ENCODE results near the gene TNFRSF19.
A peak's percentile ranks its signal among the peaks of the same experiment; 100 is the strongest.

Gene TNFRSF19

GRCh38 chr13:23557043-23557442 lies 13.2 kb upstream of the TNFRSF19 start:
- DNase-seq (ENCODE audit: insufficient read length, low spot score) (no peak), FAIRE-seq (no peak)
- no peak for TF ChIP-seq POLR2A (IDR thresholded peaks at IDR 0.05; ENCODE audit: low read depth, low read length)

GRCh38 chr13:23557733-23558132 lies 12.5 kb upstream of the TNFRSF19 start:
- FAIRE-seq (no peak), DNase-seq (ENCODE audit: insufficient read length, low spot score) (no peak)
- TF ChIP-seq POLR2A (IDR thresholded peaks at IDR 0.05; ENCODE audit: low read depth, low read length): no peak

GRCh38 chr13:23558675-23559536 lies 11.3 kb upstream of the TNFRSF19 start:
- FAIRE-seq (no peak), DNase-seq (ENCODE audit: insufficient read length, low spot score) (peak; percentile 44)
- TF ChIP-seq POLR2A (IDR thresholded peaks at IDR 0.05; ENCODE audit: low read depth, low read length): no peak

- no peak for DNase-seq (ENCODE audit: insufficient read length, low spot score)
- no peak for FAIRE-seq
- TF ChIP-seq POLR2A (IDR thresholded peaks at IDR 0.05; ENCODE audit: low read depth, low read length): no peak
Measured at GRCh38 chr13:23560571-23561089, 9.6 kb upstream of the TNFRSF19 start.

- no peak for FAIRE-seq
- DNase-seq (ENCODE audit: insufficient read length, low spot score): no peak
Measured at GRCh38 chr13:23561261-23561660, 9.0 kb upstream of the TNFRSF19 start.

GRCh38 chr13:23563085-23563845 lies 6.9 kb upstream of the TNFRSF19 start:
- FAIRE-seq: no peak
- no peak for TF ChIP-seq POLR2A (IDR thresholded peaks at IDR 0.05; ENCODE audit: low read depth, low read length)
- DNase-seq (ENCODE audit: insufficient read length, low spot score): no peak

More at GRCh38 chr13:23561261-23561660, 9.0 kb upstream of the TNFRSF19 start:
- TF ChIP-seq POLR2A (IDR thresholded peaks at IDR 0.05; ENCODE audit: low read depth, low read length): no peak

GRCh38 chr13:23567906-23568460 lies 2.2 kb upstream of the TNFRSF19 start:
- TF ChIP-seq POLR2A (IDR thresholded peaks at IDR 0.05; ENCODE audit: low read depth, low read length): no peak
- FAIRE-seq (no peak), DNase-seq (ENCODE audit: insufficient read length, low spot score) (no peak)

GRCh38 chr13:23570921-23571315 lies 706 bp downstream of the TNFRSF19 start:
- no peak for FAIRE-seq
- no peak for DNase-seq (ENCODE audit: insufficient read length, low spot score)
- no peak for TF ChIP-seq POLR2A (IDR thresholded peaks at IDR 0.05; ENCODE audit: low read depth, low read length)

GRCh38 chr13:23571431-23571830 lies 1.2 kb downstream of the TNFRSF19 start:
- no peak for DNase-seq (ENCODE audit: insufficient read length, low spot score)
- FAIRE-seq: no peak
- no peak for TF ChIP-seq POLR2A (IDR thresholded peaks at IDR 0.05; ENCODE audit: low read depth, low read length)

GRCh38 chr13:23572836-23573235 lies 2.6 kb downstream of the TNFRSF19 start:
- DNase-seq (ENCODE audit: insufficient read length, low spot score) (no peak), FAIRE-seq (no peak)
- no peak for TF ChIP-seq POLR2A (IDR thresholded peaks at IDR 0.05; ENCODE audit: low read depth, low read length)

GRCh38 chr13:23574421-23575145 lies 4.4 kb downstream of the TNFRSF19 start:
- TF ChIP-seq POLR2A (IDR thresholded peaks at IDR 0.05; ENCODE audit: low read depth, low read length): no peak
- DNase-seq (ENCODE audit: insufficient read length, low spot score): no peak
- no peak for FAIRE-seq

GRCh38 chr13:23575632-23576031 lies 5.4 kb downstream of the TNFRSF19 start:
- FAIRE-seq: no peak

GRCh38 chr13:23578411-23579071 lies 8.3 kb downstream of the TNFRSF19 start:
- FAIRE-seq (no peak), DNase-seq (ENCODE audit: insufficient read length, low spot score) (peak; percentile 30)
- no peak for TF ChIP-seq POLR2A (IDR thresholded peaks at IDR 0.05; ENCODE audit: low read depth, low read length)

More at GRCh38 chr13:23575632-23576031, 5.4 kb downstream of the TNFRSF19 start:
- DNase-seq (ENCODE audit: insufficient read length, low spot score): no peak
- TF ChIP-seq POLR2A (IDR thresholded peaks at IDR 0.05; ENCODE audit: low read depth, low read length): no peak

Data from H54 (cell line).